ENCODE measurements around the gene PRKG1. TPM values are rescaled to one million over a fixed set of nuclear protein-coding genes. Genes with fewer than 3 reads are reported as not detected.

Gene PRKG1
- total and polyA plus RNA-seq, 2 experiments from 2014 or later: 10.7 to 21.8 TPM

DNA sequence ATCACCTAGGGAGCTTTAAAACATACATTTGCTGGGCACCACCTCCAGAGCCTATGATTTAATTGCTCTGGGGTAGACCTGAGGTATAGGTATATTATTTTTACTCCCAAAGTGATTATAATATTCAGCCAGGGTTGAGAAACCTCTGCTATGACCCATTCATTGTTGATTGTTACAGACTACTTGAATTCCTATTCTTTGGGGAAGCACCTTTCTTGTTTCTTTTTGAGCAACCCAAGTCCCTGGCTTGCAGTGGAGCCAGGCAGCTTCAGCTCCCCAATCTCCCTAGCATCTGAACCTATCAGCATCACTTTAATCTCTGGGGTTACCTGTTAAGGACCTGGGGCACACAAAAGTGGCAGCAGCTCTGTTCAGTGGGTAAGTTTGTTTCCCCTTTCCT is 8.6 kb downstream of the PRKG1 start:
- Histone ChIP-seq H3K4me3 (no peak overlapping the region), H3K4me2 (ENCODE audit: unreplicated experiment) (no peak overlapping the region), H4K20me1 (ENCODE audit: insufficient read depth) (no peaks in the 10 kb centered on the region), H3K79me2 (ENCODE audit: insufficient read depth) (peaks cover 30% of the 10 kb centered on the region), H2AFZ (no peak overlapping the region), H3K4me1 (ENCODE audit: insufficient read depth) (no peaks in the 10 kb centered on the region), H3K36me3 (ENCODE audit: low read depth) (no peaks in the 10 kb centered on the region), H3K9ac (no peak overlapping the region), H3K27ac (no peak overlapping the region), H3K27me3 (replicated peaks; ENCODE audit: insufficient read depth) (no peaks in the 10 kb centered on the region), H3K9me2 (ENCODE audit: insufficient read depth) (no peaks in the 10 kb centered on the region), H3K9me3 (ENCODE audit: low read depth) (no peaks in the 10 kb centered on the region), H3F3A (ENCODE audit: insufficient read depth) (no peaks in the 10 kb centered on the region)
- TF ChIP-seq EZH2phosphoT487 (IDR thresholded peaks at IDR 0.05; ENCODE audit: insufficient read depth, low read depth) (no peak), EZH2 (IDR thresholded peaks at IDR 0.05; ENCODE audit: insufficient read depth, poor library complexity, severe bottlenecking) (no peak)
- no peak for DNase-seq
- in situ Hi-C loops (cut with MboI): no loop called here

DNA sequence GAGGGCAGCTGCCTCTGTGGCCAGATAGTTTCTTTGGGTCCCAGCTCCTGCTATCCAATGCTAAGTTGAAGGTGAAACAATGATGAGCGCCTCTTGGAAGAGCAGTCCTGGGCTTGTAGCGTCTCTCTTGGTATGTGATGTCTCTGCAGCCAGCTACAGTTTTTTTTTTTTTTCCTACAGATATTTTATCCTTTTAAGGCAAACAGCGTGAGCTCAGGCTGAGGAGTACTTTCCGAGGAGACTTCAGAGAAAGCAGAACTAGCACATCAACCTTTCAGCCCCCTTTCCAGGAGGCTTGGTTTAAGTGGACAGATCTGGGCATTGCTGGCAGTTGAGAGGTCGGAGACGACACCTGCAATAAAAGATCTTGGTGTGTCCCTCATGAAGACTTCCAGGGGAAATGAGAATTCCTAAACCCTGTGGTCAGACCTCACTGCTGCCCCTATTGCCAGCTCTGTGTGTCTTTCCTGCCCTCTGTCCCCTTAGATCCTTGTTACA is 9.1 kb downstream of the PRKG1 start:
- TF ChIP-seq EZH2phosphoT487 (IDR thresholded peaks at IDR 0.05; ENCODE audit: insufficient read depth, low read depth): no peak
- TF ChIP-seq EZH2 (IDR thresholded peaks at IDR 0.05; ENCODE audit: insufficient read depth, poor library complexity, severe bottlenecking): no peak
- H3K79me2 ChIP-seq (ENCODE audit: insufficient read depth): peaks cover 34% of the 10 kb centered on the region
- no peak overlapping the region for H2AFZ ChIP-seq
- H3K36me3 ChIP-seq (ENCODE audit: low read depth): no peaks in the 10 kb centered on the region
- no peak overlapping the region for H3K4me3 ChIP-seq
- DNase-seq: no peak
- H3K27me3 ChIP-seq (replicated peaks; ENCODE audit: insufficient read depth): no peaks in the 10 kb centered on the region
- no peaks in the 10 kb centered on the region for H3F3A ChIP-seq (ENCODE audit: insufficient read depth)
- WGBS, 2 experiments (ENCODE audit: low coverage in 1 of 2, low lambda C conversion rate in 2 of 2, missing lambda C conversion rate in 2 of 2): 96 to 97% methylated on average over 6 of the region's 6 CpGs
- H3K9ac ChIP-seq: no peak overlapping the region
- H3K4me1 ChIP-seq (ENCODE audit: insufficient read depth): no peaks in the 10 kb centered on the region
- no peaks in the 10 kb centered on the region for H3K9me3 ChIP-seq (ENCODE audit: low read depth)
- no peak overlapping the region for H3K27ac ChIP-seq
- no peak overlapping the region for H3K4me2 ChIP-seq (ENCODE audit: unreplicated experiment)
- in situ Hi-C loops (cut with MboI): no loop called here
- no peaks in the 10 kb centered on the region for H3K9me2 ChIP-seq (ENCODE audit: insufficient read depth)
- no peaks in the 10 kb centered on the region for H4K20me1 ChIP-seq (ENCODE audit: insufficient read depth)

DNA sequence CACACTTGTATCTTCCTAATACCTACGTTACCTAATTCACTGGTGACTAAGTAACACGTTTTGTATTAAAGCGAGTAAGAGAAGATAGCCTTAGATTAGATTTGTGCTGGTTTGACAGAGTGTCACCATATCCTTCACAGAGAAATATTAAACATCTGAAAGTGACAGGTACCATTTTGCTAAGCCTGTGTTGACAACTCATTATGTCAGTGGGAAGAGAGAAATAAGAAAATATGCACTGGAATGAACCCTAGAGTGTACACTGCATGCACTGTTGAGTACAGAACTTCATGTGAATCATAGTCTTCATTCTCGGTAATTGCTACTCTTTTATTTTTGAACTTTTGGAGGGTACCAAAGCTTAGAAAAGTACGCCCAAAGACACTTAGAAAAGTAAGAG is 10.9 kb downstream of the PRKG1 start:
- Histone ChIP-seq H3K9me2 (ENCODE audit: insufficient read depth) (no peaks in the 10 kb centered on the region), H3F3A (ENCODE audit: insufficient read depth) (no peaks in the 10 kb centered on the region), H3K27me3 (replicated peaks; ENCODE audit: insufficient read depth) (no peaks in the 10 kb centered on the region), H3K9me3 (ENCODE audit: low read depth) (no peaks in the 10 kb centered on the region), H3K4me3 (no peak overlapping the region), H3K9ac (no peak overlapping the region), H3K27ac (no peak overlapping the region), H4K20me1 (ENCODE audit: insufficient read depth) (no peaks in the 10 kb centered on the region), H2AFZ (no peak overlapping the region), H3K36me3 (ENCODE audit: low read depth) (no peaks in the 10 kb centered on the region), H3K4me1 (ENCODE audit: insufficient read depth) (no peaks in the 10 kb centered on the region), H3K4me2 (ENCODE audit: unreplicated experiment) (no peak overlapping the region), H3K79me2 (ENCODE audit: insufficient read depth) (peaks cover 45% of the 10 kb centered on the region)
- 97 to 99% methylated on average over 5 of the region's 5 CpGs for WGBS, 2 experiments (ENCODE audit: low coverage in 1 of 2, low lambda C conversion rate in 2 of 2, missing lambda C conversion rate in 2 of 2)
- in situ Hi-C loops (cut with MboI): no loop called here
- DNase-seq: no peak
- TF ChIP-seq EZH2phosphoT487 (IDR thresholded peaks at IDR 0.05; ENCODE audit: insufficient read depth, low read depth): no peak
- no peak for TF ChIP-seq EZH2 (IDR thresholded peaks at IDR 0.05; ENCODE audit: insufficient read depth, poor library complexity, severe bottlenecking)

DNA sequence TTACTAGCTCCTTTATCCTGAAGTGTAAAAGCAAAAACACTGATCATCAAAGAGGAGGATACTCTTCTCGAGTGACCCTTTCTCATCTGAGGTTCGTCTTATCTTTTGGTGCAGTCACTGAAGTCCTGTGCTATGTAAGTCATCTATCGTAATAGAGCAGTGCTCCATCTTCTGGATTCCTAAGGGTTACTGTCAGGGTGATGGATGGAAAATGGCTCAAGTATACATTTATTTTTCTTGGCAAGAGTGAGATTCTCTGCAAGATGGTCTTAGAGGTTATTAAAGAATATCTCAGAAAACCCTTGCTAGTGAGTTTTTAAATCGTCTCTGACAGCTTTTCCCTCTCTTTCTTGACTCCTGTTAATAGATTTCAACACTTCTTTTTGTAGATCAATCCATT is 12.4 kb downstream of the PRKG1 start:
- H3K4me2 ChIP-seq (ENCODE audit: unreplicated experiment): no peak overlapping the region
- H3K27ac ChIP-seq: no peak overlapping the region
- no peak overlapping the region for H3K9ac ChIP-seq
- H3K9me3 ChIP-seq (ENCODE audit: low read depth): no peaks in the 10 kb centered on the region
- H4K20me1 ChIP-seq (ENCODE audit: insufficient read depth): no peaks in the 10 kb centered on the region
- no peak for TF ChIP-seq EZH2 (IDR thresholded peaks at IDR 0.05; ENCODE audit: insufficient read depth, poor library complexity, severe bottlenecking)
- no peak for TF ChIP-seq EZH2phosphoT487 (IDR thresholded peaks at IDR 0.05; ENCODE audit: insufficient read depth, low read depth)
- no peaks in the 10 kb centered on the region for H3K4me1 ChIP-seq (ENCODE audit: insufficient read depth)
- H3K9me2 ChIP-seq (ENCODE audit: insufficient read depth): no peaks in the 10 kb centered on the region
- no peaks in the 10 kb centered on the region for H3K27me3 ChIP-seq (replicated peaks; ENCODE audit: insufficient read depth)
- H3K4me3 ChIP-seq: no peak overlapping the region
- H3K36me3 ChIP-seq (ENCODE audit: low read depth): no peaks in the 10 kb centered on the region
- WGBS, 2 experiments (ENCODE audit: low coverage in 1 of 2, low lambda C conversion rate in 2 of 2, missing lambda C conversion rate in 2 of 2): 94% methylated on average over 4 of the region's 4 CpGs
- H3K79me2 ChIP-seq (ENCODE audit: insufficient read depth): peaks cover 54% of the 10 kb centered on the region
- H3F3A ChIP-seq (ENCODE audit: insufficient read depth): no peaks in the 10 kb centered on the region
- H2AFZ ChIP-seq: no peak overlapping the region
- in situ Hi-C loops (cut with MboI): no loop called here
- no peak for DNase-seq

DNA sequence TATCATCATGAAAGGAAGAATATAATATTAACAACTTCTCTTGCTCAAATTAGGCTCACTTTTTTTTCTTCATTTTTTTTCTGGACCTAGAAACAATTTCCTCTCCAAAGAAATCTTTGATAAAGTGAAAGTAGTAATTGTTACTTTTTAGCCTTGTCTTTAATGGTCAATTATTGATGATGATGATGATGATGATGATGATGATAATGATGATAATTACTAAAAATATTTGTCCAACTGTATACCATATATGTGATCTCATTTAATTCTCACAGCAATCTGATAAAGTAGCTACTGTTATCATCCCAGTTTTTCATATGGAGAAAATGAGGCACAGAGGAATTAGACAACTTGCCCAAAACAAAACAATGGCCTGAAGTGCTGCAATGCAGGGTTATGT is 12.8 kb downstream of the PRKG1 start:
- no peak for DNase-seq
- Histone ChIP-seq H3F3A (ENCODE audit: insufficient read depth) (no peaks in the 10 kb centered on the region), H3K36me3 (ENCODE audit: low read depth) (no peaks in the 10 kb centered on the region), H3K27me3 (replicated peaks; ENCODE audit: insufficient read depth) (no peaks in the 10 kb centered on the region), H3K9me3 (ENCODE audit: low read depth) (no peaks in the 10 kb centered on the region), H3K9ac (no peak overlapping the region), H2AFZ (no peak overlapping the region), H3K4me1 (ENCODE audit: insufficient read depth) (no peaks in the 10 kb centered on the region), H4K20me1 (ENCODE audit: insufficient read depth) (no peaks in the 10 kb centered on the region), H3K4me3 (no peak overlapping the region), H3K79me2 (ENCODE audit: insufficient read depth) (peaks cover 54% of the 10 kb centered on the region), H3K4me2 (ENCODE audit: unreplicated experiment) (no peak overlapping the region), H3K9me2 (ENCODE audit: insufficient read depth) (no peaks in the 10 kb centered on the region), H3K27ac (no peak overlapping the region)
- no peak for TF ChIP-seq EZH2 (IDR thresholded peaks at IDR 0.05; ENCODE audit: insufficient read depth, poor library complexity, severe bottlenecking)
- no peak for TF ChIP-seq EZH2phosphoT487 (IDR thresholded peaks at IDR 0.05; ENCODE audit: insufficient read depth, low read depth)
- in situ Hi-C loops (cut with MboI): no loop called here

Measured in GM23248 (cell line).